ENCODE measurements around the gene REV3L.

Gene REV3L

DNA sequence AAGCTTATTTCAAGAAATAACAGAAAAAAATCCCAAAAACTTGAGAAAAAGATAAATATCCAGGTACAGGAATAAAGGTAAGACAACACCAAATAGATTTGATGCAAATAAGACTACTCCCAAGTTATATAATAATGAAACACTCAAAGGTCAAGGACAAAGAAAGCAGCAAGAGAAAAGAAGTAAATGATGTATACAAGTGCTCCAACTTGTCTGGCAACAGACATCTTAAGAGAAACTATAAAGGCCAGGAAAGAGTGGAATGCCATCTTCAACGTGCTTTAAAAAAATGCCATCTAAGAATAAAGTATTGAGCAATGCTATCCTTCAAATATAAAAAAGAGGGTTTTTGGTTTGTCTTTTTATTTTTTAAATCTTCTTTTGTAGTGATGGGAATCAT is 54.2 kb downstream of the REV3L start:
- H3K4me3 ChIP-seq (ENCODE audit: low read depth, low read length): no peak overlapping the region

DNA sequence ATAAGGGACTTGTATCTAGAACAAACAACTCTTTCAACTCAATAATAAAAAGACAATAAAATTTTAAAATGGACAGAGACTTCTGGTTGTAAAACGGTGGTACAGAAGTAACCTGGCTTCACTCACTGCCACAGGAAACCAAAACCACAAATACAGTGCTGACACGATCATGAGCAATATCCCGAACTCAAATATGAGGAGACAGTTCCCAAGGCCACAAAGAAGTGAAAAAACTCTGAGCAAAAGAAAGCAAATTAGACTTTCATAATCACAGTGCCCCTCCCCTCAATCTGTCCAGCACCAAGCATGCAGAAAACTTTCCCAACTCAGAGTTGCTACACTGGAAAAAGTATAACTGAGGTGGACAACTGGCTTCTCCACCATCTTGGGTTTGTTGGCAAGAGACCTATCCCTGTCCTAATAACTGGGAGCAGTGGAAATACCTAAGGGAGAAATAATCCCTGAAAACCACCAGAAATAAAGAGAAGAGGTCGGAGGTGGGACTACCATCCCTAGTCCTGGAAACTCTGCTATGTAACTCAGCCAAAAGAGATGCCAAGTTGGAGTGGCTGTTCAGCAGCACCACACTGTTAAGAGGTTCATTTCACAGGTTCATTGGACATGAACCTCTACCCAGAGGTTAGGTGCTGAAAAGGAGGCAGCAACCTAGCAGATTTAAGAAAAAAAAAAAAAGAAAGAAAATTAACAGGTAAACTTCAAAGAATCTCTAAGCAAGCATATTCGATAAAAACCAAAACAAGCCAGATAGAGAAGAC is 55.5 kb downstream of the REV3L start:
- H3K4me3 ChIP-seq (ENCODE audit: low read depth, low read length): no peak overlapping the region

DNA sequence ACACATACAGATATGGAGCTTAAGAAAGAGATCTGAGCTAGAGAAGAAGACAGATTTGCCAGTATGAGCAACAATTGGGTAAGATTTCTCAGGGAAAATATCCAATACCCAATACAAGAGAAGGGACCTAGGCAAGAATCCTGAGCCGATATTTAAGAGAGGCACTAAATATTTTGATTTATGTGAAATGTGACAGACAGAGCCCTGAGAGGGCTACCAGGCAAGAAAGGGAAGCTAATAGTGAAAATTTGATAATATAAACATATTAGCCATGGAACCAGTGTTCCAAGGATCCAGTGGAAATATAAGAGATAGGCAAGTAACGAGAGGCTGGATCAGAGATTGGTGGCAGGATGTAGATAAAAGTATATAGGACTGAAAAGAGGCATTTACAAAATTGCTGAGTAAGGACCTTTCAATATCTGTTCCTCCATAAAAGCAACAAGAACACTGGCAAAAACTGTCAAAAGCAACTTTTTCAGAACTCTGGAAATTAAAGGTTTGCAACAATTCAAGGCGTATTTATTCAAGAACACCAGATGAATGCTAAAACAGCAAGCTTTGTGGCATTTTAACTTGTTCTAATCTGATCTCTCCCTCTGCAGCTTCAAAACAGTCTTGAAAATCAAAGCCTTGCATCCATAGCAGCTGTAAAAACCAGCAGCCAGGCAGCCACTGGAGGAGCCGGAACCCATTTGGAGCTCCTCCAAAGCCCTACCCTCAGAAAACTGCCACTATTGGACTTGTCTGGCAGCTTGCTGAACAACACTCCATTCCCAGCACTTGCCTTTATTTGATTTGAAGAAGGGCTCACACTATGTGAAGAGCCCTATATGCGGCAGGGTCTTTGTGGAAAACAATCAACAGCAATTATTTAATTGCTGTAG is 58.8 kb downstream of the REV3L start:
- no peak overlapping the region for H3K4me3 ChIP-seq (ENCODE audit: low read depth, low read length)

DNA sequence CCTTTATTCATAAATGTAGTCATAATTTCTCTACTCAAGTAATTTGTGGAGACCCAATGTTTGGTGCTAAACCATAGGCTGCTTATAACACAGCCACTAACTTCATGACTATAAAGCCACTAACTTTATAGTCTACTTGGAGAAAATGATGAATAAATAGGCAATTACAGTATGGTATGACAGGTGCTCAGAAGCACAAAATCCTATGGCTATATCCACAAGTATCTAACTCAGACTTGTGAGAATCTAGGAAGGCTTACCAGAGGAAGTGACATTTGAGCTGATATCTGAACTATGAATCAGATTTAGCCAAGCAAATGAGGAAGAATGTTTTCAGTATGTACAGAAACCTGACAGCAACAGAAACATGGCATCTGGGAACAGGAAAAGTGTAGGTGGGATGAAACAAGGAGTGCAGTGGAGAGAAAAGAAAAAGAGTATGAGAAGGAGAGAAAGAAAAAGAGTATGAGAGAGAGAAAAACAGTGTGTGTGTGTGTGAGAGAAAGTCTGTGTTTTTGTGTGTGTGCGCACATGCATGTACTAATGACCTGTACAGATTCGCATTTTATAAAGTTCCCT is 59.9 kb downstream of the REV3L start:
- no peak overlapping the region for H3K4me3 ChIP-seq (ENCODE audit: low read depth, low read length)

DNA sequence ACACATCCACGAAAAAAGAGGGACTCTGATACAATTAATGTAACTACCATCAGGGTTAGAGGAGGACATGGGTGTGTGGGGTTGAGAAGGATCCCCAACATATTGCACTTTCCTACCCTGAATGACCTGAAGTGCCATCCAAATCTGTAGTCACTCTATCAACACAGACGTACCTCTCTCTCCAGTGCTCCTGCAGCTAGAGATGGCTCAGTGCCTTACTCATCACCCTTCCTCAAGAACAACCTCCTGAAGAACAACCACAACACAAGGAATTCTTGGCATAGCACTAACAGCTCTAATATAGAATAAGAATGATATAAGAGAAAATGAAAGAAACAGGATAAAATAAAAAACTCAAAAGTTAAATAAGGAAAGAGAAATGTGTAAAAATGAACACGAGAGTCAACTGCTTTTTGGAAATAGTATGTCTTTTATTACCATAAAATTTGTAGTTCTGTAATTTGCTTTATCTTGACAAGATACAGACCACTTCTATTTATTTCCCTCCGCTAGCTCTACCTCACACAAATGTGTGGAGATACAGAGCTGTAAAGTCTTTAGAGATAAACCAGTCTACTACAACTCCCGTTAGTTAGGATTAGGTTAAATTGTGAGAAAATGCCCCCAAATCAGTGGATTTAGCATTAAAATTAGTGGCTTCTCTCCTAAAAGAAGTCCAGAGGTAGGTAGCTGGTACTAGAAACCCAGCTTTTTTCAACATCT is 63.9 kb downstream of the REV3L start:
- H3K4me3 ChIP-seq (ENCODE audit: low read depth, low read length): no peak overlapping the region

DNA sequence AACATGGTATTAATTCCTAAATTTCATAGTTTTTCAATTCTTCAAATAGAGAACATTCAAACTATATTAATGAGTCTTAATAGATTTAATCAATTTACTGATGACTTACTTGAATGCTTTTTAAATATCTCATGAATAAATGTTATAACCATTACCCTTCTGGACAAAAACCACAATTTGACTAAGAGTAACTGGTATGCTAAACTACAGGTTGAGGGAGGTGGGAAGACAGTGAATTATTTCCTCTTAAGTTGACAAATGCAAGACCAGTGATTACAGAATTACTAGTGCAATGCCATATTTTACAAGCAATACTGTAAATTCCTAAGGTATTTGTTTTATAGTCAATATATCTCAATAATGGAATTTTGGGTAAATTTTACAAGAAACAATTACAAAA is 65.1 kb downstream of the REV3L start:
- H3K4me3 ChIP-seq (ENCODE audit: low read depth, low read length): no peak overlapping the region

DNA sequence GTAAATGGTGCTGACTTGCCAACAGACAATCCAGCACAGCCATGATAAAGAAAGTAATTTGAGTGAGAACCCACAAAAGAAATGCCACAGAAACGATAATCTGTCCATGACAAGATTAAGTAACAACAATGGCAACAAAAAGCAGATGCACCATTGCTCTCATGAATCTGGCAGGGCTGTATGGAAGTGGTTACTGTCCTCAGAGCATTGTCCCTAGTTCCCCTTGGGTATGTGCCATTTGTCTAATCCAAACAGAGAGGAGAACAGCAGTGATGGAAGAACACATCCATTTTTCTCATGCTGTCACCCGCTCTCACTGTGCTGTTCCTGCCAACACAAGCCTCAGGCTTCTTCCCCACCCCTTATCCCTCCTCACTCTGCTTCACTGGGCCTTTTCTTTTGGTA is 65.8 kb downstream of the REV3L start:
- no peak overlapping the region for H3K4me3 ChIP-seq (ENCODE audit: low read depth, low read length)

DNA sequence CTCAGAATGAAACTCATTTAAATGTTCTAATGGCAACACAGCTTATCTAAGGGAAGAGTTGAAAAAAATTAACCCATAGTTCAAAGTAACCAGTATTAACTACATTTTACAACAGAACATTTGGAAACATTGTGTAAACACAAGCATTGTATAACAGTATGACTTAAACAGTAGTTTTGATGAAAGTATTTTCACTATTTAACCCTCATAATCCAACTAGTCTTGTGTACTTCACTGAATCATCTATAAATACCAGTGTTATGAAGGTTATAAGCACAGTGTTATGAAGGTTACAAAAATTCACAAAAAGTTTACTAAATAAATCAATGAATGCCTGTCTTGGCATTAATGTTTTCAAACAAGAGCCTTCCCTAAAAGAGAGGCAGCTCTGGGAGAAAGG is 66.5 kb downstream of the REV3L start:
- no peak overlapping the region for H3K4me3 ChIP-seq (ENCODE audit: low read depth, low read length)

DNA sequence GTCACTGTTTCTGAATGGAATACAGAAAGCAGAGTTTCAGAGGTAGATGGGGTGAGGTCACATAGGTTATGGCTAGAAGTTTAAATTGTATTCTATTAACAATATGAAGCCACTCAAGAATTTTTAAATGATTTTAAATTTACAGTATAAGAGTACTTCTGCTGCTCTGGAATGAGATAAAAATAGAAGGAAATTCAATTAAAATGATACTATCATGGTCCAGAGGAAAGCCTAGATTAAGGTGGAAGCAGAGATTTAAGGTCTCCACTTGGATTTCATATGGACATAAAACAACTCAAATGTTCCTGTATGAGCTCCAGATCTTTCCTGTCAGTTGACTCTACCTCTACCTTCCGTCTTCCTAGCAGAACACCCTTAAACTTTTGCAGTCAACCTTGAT is 68.6 kb downstream of the REV3L start:
- no peak overlapping the region for H3K4me3 ChIP-seq (ENCODE audit: low read depth, low read length)

DNA sequence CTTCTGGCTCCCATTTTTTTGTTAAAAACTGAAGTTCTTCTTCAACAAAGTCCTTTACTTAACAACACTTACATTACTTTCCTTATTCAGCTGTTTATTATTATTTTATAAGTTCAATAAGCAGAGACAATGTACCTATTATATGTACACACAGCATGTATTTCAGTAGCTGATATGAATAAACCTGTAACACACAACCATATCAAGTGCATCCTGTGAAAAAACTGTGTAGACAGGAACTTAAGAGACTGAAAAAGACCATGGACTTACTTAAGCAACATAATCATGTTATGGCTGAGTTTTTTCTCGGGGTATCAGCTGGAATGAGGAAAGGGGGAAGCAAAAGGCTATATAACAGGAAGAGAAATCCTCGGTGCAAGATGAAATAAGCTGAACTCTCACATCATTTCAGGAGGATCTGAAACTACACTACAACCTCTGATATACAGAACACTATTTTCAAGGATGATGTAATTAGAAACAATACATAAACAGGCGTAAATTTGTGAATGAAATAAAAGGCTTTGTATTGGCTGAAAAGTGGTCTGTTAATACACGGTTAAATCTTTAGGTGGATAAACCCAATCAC is 70.9 kb downstream of the REV3L start:
- no peak overlapping the region for H3K4me3 ChIP-seq (ENCODE audit: low read depth, low read length)

DNA sequence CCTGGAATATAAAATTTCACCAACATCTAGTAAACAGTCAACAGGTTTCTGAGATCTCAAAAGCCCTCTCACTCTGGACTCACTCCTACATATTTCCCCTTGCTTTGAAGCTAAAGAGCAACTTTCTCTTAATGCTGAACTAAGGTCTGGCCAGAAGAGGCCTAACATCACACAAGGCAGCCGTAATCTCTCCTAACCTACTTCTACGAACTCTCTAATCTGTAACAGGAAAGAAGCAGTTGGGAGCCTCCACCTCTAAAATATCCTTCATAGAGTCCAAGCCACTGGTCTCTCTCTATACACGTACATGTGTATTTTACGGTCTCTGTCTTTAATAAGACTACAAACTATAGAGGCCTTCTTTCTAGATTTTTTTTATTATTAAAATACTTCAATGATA is 72.0 kb downstream of the REV3L start:
- H3K4me3 ChIP-seq (ENCODE audit: low read depth, low read length): no peak overlapping the region

DNA sequence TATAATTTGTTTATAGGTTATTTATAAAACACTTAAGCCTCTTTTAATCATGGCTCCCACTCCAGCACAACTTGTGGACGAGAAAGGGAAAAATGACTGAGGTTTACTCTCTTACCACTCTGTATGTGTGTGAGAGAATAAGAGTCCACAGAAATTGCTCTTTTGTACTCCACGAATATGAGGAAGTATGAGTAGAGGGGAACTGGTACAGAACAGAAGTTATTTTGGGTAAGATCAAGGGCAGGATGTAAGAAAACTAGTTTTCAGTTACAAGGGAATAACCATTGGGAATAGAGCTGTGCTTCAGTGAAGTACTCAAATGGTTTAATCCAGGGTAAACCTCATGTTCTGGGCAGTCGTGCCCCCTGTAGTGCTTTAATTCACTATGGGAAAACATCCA is 72.6 kb downstream of the REV3L start:
- no peak overlapping the region for H3K4me3 ChIP-seq (ENCODE audit: low read depth, low read length)

DNA sequence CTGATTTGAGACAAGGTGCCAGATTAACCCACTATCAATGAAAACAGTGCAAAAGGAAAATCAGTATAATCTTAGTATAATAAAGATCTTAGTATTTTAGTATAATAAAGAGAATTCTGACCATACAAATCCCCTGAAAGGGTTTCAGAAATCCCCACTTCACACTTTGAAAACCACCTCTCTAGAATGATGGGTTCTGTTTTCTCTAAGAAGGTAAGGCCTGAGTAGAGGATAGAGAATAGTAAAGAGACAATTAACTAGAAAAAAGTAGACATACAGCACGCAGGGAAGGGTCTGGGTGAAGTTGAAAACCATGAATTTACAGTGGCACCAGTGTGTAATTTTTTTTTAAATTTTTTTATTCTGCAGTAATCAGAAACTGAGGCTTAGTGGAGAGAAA is 73.6 kb downstream of the REV3L start:
- no peak overlapping the region for H3K4me3 ChIP-seq (ENCODE audit: low read depth, low read length)

DNA sequence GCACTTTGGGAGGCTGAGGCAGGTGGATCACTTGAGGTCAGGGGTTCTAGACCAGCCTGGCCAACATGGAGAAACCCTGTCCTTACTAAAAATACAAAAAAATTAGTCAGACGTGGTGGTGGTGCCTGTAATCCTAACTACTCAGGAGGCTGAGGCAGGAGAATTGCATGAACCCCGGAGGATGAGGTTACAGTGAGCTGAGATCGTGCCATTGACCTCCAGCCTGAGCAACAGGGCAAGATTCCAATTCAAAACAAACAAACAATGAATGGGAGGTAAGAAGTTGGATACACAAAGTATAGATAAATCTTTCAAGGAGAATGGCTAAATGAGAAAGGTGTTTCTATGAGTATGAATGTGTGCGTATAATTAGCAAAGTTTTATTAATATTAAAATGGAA is 75.3 kb downstream of the REV3L start:
- H3K4me3 ChIP-seq (ENCODE audit: low read depth, low read length): no peak overlapping the region

DNA sequence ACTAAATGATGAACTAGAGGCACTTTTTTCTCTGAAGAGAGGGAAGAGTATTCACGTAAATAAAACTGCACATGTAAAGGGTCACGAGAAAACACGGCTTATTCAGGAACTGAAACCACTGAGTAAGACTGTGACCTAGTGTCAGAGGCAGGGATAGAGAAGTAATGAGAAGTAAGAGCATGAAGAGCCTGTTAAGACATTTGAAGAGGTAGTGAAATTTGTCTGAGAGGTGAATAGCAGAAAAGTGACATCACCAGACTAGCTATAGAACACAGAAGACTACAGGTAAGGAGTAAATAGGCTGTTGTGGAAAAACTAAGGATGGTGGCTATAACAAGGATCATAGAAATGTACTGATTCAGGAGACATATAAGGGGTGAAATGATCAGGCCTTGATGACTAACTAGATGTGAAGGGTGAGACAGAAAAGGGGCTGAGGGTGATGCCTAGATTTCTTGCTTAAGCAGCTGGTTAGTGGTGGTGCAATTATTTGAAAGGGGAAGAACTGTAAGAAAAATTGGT is 76.8 kb downstream of the REV3L start:
- H3K4me3 ChIP-seq (ENCODE audit: low read depth, low read length): no peak overlapping the region

DNA sequence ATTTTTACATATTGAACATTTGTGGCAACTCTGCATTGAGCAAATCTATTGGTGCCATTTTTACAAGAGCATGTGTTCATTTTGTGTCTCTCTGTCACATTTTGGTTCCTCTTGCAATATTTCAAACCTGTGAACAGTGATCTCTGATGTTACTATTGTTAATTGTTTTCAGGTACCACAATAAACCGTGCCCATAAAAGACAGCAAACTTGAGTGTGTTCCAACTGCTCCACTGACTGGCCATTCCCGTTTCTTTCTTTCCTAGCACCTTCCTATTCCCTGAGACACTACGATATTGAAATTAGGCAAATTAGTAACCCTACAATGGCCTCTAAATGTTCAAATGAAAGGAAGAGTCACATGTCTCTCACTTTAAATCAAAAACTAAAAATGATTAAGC is 79.6 kb downstream of the REV3L start:
- no peak overlapping the region for H3K4me3 ChIP-seq (ENCODE audit: low read depth, low read length)

DNA sequence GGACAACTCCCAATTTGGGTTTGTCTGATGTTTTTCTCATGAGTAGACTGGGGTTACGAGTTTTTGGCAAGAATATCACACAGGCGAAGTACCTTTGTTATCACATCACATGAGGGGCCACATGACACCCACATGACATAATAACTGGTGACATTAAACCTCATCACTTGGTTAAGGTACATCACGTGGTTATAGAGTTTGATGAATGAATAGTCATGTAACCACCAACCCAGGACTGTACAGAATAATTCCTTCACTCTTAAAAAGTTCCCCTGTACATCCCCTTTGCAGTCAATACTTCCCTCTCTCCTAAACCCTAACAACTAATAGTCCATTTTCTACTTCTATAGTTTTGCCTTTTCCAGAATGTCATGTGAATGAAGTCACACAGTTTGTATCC is 83.4 kb downstream of the REV3L start:
- no peak overlapping the region for H3K4me3 ChIP-seq (ENCODE audit: low read depth, low read length)

DNA sequence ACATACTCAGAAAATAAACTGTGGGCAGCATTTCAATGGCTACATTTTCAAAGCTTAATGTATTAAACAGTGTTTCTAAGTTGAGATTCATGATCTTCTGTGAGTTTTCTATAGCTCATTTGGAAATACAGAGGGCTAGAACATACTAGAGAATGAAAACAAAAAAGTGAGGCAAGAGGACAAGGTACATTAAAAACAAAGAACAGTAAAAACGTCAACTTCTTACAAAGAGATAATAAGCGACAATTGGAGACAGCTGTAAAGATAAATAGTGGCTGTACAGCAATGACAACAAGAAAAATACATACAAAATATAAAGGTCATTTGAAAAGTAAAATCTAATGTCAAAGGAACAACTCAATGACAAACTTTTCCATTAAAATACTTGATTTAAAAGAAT is 94.3 kb downstream of the REV3L start:
- H3K4me3 ChIP-seq (ENCODE audit: low read depth, low read length): no peak overlapping the region

DNA sequence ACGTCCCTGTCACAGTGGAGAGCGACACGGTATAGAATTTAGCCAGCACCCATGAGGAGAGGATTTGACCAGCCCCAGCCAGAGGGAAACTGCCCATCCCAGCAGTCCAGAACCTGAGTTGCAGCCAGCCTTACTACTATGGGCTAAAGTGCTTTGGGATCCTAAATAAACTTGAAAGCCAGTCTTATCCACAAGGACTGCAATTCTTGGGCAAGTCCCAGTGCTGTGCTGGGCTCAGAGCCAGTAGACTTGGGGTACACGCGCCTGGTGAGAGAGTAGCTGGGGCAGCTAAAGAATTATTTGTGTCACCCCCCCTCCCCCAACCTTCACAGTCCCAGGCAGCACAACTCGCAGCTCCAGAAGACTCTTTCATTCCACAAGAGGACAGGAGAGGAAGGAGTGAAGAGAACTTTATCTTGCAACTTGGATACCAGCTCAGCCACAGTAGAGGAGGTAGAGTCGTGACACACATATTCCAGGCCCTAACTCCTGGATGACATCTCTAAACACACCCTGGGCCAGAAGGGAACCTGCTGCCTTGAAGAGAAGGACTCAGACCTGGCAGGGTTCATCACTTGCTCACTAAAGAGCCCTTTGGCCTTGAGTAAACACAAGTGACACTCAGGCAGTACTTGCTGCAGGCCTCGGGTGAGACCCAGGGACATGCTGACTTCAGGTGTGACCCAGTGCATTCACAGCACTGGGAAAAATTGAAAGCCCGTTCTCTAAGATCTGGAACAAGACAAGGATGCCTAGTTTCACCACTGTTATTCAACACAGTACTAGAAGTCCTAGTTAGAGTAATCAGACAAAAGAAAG is 100.3 kb downstream of the REV3L start:
- no peak overlapping the region for H3K4me3 ChIP-seq (ENCODE audit: low read depth, low read length)

DNA sequence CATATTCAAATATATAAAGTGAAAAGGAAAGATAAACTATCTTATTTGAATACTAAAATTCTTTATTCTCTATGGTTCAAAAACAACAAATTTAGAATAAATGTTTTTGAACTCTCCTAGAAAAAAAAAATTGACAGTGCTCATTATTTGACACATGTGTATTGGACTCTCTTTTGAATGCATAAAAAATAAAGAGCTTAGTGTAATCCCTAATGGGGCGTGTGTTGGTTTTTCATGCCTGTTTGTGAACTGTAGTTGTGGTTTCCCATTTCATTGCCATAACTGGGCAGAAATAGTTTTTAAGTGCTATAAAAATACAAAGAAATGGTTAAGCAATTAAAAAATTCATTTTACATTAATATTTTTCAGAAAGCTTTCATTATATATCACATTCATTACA is 101.3 kb downstream of the REV3L start:
- H3K4me3 ChIP-seq (ENCODE audit: low read depth, low read length): no peak overlapping the region
